Measurements from ENCODE around the gene PIK3R5.

PIK3R5 gene

DNA sequence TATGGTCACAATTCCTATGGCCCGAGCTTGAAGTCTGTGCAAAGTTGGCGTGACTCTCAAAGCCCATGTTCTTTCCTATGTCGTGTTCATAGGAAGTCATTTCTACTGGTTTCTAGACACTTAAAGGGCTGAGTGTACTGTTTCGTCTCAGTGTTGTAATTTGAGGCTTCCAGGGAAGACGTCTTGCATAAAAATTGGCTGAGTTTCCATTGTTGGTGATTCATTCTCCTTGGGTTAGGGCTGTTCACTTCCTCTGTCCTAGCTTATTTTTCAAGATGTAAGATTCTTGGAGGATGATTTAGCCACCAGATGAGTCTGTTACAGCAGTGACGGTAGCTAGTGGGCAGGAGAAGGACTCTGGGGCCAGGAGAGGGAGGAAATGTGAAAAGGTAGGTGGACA is 43.1 kb downstream of the PIK3R5 start:
- no peak for DNase-seq

DNA sequence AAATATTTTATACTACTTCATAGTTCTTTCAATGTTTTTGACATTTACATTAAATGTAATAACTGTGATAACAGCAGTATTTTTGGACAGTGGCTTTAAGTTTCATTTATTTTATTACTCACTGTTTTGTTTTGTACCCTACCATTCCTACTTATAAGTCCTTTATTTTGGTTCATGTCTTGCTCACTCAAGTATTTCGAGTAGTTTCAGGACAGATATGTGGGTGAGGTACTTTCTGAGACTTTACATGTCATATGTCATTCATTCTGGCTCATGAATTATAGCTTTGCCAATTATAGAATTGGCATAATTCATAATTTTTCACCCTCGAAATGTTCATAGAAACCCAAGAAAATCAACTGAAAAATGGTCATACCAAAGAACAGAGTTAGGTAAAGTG is 44.4 kb downstream of the PIK3R5 start:
- no peak for DNase-seq

DNA sequence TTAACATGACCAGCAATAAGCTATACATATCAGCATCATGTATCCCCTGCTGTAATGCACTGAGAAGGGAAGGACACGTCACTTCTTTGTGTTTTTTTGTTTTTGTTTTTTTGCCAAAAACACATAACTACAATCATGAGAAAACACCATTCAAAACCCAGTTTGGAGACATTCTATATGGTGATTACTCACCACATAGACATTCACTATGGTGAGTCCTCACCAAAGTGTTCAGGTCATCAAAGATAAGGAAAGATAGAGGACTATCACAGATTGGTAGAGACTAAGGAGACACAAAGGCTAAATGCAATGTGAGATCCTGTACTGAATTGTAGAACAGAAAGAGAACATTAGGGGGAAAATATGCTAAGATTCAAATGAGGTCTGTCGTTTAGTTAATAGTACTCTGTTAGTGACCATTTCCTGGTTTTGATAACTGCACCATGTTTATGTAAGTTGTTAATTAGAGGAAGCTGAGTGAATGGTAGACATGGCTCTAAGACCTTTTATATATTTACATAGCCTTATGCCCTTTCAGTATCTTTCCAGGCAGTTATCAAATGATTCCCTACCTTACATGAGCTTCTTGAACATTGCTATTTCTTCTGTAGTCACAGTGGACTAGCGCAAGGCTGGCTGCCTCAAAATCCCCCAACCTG is 46.6 kb downstream of the PIK3R5 start:
- DNase-seq: no peak

DNA sequence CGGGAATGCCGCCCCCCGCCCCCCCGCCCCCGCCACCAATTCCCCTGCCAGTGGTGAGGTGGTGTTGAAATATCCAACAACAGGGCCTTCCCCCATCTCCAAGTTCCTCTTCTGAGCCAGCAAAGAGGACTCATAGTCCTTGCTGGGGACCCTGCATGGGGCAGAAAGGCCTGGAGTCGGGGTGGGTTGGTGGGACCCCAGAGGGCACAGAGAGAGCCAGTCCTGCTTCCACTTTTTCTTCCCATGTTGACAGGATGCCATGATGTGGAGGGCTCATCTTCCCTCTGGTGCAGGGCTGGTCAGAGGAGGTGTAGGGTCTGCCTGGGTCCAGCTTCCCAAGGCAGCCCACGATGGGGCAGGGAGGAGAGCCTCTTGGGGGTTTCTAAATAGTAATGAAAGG is 49.0 kb downstream of the PIK3R5 start:
- DNase-seq: no peak

DNA sequence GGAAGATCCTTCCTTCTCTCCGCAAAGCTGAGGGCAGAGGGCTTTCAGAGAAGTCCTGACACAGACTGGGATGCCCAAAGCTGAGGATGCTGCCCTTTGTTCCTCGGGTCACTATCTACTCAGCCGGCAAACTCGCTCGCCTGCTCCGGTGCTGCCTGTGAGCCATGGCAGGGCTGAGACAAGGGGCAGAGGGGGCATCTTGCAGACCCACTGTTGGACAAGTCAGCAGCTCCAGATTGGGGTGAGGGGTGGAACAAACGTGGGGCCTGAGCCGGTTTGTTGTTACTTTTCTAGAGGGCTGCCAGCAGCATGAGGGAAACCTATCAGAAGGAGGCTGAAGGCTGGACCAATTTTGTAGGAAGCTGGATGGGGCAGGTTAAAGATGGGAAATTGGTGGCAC is 51.0 kb downstream of the PIK3R5 start:
- DNase-seq: no peak

DNA sequence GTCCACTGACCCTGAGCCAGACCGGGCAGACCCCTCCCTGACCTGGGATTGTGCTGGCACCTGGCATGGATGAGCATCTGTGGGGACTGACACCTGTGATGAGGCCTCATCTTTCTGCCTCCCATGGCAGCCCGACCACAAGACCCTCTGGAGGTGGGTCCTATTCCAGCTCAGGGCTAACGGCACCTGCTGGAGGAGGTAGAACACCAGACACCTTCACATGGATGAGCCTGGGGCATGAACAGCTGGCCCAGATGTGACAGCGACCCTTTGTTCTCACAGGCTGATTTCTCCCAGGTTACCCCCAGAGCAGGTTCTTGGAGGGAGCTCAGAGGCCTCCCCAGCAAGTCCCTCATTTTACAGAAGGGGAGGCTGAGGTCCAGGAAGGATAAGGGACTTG is 51.6 kb downstream of the PIK3R5 start:
- no peak for DNase-seq

DNA sequence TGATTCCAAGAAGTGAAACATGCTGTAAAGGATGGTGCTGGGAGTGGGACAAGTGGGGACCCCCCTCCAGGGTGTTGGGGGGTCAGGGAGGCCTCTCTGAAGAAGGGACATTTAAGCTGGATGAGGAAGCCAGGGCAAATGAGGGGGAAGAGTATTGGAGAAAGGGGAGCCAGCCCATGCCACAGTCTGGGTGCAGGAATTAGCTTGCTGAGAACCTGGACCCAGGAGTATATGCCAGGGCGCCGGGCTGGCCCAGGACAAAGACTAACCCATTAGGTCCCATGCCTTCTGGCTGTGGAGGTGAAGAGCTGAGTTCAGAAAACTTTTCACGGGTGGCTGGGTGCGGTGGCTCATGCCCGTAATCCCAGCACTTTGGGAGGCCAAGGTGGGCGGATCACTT is 52.4 kb downstream of the PIK3R5 start:
- DNase-seq: no peak

DNA sequence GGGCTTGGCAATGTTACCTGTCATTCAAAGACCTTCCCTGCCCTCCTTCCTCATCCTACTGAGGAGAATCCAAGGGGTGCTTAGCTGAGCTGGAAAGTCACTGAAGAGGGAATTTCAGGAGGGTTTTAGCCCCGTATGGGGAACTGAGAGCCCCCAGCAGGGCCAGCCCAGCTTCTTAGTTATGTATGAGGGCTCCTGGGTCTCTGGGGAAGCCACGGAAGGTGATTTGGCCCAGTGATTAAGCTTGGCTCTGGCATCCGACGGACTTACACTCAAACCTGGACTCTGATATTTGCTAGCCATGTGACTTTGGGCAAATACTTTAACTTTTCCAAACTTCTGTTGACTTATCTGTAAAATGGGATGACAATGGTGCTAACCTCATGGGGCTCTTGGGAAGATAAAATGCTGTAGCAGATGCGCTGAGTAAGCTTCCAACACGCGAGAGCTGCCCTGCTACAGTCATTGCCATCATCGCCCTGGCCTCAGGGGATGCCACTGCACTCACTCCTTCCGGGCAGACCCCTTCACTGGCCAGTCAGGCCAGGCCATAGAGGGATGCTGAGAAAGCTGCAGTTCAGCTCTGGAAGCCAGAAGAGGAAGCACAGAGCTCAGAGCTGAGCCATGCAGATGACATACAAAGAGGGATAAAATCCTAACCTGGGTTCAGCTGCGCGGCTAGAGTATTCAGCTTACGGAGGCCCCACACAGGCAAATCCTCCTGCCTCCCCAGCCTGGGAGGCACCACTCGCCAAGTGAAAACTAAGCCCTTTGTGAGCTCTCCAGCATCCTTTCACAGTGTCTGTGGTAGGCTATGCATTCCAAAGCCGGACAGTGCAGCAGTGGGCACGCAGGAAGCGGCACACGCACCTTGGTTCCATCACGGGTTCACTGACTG is 53.2 kb downstream of the PIK3R5 start:
- DNase-seq: no peak

DNA sequence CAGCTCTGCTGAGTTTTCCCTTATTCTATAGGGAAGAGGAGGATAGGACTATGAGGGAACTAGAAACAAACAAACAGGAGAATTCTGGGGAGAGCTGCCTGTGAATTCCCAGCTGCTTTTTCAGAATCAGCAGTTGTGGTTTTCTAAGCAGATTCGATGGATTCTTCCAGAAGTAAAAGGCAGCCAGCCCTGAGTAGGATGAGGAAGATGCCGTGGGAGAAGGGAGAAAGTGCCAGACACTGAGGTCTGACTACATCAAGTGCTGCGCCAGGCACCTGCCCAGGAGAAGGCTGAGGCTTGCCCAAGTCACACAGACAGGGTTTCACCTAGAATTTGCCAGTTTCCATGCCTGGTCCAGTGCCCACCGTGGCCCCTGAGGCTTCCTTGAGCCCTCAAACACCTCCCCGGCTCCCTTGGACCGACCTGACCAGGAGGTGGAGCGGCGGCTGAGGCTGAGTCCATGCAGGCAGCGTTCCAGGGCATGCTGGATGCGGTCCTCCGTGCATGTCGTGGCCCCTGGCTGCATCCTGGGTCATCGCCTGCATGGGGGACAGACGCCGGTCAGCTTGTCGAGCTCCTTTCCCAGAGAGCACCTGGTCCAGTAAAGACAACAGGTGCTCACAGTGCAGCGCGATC is 54.4 kb downstream of the PIK3R5 start:
- DNase-seq: no peak

DNA sequence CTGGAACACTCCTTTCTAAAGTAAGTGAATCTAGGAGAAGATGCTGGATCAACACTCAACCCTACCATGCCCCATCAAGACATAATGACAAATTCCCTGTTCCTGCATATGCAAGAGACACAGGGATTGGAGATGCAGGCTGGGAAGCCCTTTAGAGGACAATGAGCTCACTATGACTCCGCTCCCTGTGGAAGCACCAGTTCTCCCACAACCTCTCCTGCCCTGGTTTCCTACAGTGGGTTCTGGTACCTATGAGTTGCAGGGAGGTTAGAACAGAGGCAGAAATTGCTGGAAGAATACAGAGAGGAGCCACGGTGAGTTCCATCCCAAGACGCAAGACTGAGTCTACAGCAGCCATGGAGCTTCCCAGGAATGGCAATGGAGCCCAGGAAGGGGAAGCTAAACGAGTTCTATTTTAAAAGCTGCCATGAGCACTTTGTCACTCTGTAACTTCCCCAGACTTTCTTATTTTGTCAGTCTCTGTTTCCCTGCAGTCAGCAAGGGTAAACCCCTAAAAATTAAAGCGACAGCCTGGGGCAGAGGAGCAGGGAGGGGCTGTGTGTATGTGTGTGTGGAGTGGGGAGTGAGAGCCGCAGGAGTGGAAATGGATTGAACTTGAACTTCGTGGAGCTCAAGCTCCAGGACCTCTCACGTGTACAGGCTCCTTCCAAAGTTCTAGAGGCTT is 55.8 kb downstream of the PIK3R5 start:
- DNase-seq: no peak

DNA sequence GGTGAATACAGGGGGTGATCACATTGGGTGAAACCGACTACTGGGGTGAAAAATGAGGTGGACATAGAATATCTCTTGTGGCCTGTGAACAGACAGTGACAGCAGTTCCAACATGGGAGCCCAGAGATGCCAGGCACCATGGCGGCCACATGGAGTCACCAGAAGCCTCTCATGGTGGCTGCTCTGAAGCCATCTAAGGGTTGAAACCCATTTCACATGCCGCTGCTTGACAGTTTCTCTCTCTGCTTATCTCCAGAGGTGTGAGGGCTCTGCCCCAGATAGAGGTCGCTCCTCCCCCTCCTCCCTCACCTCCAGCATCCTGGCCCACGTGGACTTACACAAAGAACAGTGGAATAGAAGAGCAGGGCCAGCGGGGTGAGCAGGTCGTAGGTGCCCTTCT is 60.2 kb downstream of the PIK3R5 start:
- DNase-seq: no peak

DNA sequence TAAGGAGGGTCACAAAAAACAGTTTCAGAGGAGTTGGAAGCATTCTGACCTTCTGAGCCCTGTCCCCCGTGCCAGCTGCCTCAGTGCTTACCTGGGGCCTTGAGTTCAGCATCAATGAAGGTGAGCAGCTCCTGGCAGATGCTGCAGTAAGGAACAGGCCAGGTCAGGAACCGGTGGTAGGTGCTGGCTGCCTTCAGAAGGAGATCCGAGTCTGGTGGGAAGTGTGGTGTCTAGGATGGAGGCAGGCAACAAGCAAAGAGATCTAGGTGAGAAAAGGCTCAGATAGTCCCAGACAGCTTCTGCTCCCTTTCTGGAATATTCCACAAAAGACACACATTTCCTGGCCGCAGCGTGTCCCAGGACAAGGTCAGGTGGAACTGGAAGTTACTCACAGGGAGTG is 60.8 kb downstream of the PIK3R5 start:
- DNase-seq: no peak

DNA sequence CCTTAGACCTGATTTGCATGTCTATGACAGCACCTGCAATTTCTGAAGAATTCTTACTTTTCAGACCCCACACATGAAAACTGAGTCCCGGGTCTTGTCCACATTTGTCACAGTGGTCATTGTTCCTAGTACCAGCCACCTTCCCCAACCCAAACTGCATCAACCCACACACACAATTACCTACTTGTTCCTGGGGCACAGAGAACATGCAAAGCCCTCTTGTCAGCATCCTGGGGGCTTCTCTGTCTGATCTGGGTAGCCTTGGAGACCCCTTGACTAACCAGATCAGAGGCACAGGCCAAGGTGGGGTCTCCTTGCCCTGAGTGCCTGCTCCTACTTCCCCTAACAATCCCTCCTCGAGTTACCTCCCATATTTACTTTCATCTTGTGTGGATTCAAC is 61.3 kb downstream of the PIK3R5 start:
- no peak for DNase-seq

DNA sequence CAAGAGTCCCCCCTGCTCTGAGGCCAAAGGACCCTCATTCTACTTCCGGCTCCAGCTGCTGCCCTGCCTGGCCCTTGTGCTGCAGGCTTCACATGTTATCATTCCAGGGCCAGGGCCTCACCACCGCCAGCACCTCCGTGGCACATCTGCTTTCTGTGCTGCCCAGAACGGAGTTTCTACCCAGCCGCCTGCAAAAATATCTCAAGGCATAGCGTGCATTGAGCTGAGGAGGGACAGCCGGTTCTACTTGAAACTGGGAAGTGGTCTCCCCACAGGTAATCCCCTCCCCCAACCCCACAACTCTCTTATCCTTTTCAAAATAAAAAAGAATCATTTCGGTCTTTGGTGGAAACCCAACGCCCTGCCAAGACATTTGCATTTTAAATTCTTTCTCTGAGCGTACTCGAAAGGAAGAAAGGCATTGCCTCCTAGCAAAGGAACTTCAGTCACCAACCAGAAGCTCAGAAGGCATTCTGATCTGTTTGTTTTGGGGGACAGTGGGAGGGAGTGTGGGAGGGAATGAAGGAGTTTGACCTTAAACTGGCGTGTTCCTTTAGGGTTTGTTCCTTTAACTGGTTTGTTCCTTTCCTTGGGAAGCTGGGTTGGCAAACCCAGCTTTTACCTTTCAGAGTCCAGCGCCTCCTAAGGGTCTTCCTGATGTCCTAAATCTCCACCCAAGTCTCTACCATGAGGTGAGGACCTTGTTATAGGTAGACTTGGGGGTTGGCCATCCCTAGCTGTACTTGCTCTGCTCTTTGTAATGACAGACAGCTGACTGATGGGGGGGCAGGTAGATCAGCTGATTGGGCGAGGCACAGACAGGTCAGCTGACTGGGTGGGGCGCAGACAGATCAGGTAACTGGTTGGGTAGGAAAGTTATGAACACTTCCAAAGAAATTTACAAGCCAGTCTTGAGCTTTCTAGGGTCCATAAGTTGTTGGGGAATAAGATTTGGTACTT is 64.6 kb downstream of the PIK3R5 start:
- no peak for DNase-seq

DNA sequence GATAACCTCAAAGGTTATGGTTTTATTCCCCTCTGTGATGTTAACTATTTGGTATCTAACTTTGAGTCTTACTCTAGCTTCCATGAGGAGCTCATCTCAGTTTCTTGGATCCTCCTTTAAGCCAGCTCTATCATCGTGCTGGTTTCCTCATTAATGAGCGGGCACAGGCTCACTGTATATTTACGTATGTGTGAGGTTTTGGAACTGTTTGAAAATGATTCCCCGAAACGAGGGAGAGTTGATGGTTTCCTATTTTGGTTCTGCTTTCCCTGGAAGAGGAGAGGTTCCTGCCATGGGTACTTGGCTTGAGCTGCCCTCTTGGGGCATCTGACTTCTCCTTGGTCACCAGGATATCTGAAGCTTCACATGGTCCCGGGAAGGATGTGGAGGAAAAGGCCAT is 65.3 kb downstream of the PIK3R5 start:
- DNase-seq: no peak

DNA sequence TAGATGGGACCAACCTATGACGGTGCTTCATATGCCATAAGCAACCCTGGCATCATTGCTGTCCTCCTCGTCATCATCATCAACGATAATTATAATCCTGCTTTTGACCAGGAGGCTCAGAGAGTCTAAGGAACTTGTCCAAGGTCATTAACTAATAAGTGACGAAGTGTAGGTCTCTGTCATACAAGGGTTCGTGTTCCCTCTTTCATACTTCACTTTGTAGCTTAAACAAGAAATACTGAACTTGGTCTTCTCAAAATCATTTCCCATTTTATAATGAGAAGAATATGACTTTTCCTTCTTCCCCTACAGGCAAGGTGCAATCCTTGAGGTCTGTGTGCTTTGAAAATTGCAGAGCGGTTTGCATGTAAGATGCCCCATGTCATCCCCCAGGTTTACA is 66.9 kb downstream of the PIK3R5 start:
- DNase-seq: no peak

DNA sequence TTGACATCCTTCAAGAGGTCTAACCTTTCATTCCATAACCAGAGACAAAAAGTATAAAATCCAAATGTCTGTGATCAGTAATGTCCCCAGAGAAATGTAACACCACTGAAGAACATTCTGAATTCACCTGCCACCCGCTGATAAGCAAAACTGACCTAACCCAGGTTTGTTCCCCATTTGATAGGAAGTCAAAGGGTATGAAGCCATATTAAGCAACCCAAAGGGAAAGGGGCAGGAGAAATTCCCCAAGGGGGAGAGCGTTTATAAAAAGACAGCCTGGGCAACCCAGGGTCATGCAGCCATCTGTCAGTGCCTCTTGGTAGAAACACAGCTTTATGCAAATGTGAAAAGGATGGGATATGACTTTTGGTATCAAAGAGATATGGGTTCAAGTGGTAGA is 67.4 kb downstream of the PIK3R5 start:
- no peak for DNase-seq

DNA sequence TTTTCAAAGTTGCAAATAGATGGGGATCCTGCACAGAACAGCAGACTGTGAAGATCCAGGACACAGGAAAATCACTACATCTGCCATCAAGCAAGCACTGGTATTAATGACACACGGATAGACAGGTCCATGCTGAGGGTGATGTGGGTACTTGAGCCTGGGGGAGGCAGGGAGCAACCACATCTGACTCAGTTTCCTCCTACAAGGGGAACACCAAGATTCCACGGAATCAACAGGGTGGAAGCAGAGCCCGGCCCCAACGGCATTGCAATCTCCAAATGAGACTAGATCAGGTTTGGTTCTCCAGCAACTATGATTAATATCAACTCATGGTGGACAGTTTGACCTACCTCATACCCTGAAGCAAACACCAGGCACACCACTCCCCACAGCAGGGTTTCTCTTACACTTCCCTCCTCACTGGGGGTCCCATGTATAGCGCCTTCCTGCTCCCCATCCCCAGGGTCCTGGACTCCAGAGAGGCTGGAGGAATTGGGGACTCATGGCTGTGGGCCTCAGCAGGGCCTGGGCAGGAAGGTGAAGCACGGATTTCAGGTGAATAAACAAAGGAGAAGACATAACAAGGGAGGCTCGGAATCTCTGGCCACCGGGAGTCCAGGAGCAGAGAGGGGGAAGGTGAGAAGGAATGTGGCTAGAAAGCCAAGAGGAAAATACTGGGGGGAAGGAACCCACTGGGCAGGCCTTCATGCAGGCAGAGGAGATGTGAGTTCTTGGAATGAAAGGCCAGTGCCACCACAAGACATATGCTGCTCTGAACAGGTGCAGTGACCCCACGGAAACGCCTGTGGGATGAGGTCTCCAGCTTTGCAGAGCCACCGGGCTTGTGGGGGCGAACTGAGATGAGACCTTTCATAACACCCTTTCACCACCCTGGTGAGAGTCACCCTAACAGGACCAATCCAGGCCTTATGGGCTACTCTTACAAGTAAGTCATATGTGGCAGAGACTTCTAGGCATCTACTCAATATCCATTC is 68.6 kb downstream of the PIK3R5 start:
- DNase-seq: no peak

DNA sequence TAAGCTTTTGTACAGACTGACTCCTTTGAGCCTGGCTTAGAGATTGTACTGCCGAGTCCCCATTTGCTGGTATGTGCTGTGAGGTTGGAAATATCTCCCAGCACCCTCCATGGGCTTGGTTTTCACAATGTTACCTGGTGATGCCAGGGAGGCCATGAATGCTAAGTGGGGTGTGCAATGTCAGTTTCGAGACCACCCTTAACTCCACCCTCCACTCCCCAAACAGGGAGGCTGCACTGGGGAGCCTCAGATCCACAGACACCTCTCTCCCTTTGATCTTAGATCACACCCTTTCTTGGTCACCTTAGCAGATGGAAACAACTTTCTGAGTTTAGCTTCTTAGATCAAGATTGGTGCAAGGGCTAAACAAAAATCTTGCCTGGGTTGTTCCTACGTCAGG is 69.4 kb downstream of the PIK3R5 start:
- no peak for DNase-seq

DNA sequence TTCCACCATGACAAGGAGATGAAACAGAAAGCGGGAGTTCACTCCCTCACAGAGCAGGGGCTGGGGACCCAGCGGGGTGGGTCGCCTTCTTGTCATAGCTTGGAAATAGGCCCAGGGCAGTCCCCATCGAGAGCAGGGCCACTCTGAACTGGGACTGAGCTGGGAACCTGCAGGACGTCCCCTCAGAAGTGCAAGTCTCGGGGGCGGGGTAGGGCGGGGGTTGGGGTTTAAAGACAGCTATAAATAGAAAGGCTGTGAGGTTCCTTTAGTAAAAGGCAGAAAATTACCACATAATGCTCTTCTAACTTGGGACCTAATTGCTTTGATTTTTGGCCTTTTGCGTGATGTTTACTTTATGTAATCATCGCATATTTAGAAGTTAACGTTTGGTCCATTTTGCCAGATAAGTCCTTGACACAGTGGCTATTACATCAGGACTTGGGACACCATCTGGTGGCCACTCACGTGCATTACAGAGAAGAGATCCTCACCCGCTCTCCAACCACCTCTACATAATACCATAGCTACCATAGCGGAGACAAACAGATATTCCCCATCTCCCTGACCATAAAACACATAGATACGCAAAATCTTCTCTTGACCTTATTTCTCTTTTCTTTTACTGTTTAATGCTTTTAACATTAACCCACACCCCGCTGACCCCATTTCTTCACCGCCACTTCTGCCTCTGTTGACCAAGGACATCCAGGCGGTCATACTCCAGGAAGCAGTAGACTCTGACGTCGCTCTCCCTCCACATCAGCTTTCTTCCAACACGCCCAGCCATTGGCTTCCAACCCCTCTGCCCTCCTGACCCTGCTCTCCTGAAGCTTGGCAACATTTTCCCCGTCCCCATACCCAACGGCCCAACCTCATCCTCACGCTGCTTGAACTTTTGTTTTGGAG is 70.6 kb downstream of the PIK3R5 start:
- DNase-seq: no peak

Data from activated effector memory CD4-positive, alpha-beta T cell treated with Interleukin-2 at 50 U/mL for 16 hours (primary cell).